Activated CD8-positive, alpha-beta memory T cell treated with anti-CD3 and anti-CD28 coated beads, Interleukin-2, amount 50 U/mL, for 24 hours (primary cell): ENCODE measurements around the gene NECAB3.

ENCODE experiments used
- DNase-seq: peaks from one replicate; pipeline ENCODE4 v3.0.0-alpha.2; 2020; ENCODE audit errors: extremely low read depth

NECAB3 gene

DNA sequence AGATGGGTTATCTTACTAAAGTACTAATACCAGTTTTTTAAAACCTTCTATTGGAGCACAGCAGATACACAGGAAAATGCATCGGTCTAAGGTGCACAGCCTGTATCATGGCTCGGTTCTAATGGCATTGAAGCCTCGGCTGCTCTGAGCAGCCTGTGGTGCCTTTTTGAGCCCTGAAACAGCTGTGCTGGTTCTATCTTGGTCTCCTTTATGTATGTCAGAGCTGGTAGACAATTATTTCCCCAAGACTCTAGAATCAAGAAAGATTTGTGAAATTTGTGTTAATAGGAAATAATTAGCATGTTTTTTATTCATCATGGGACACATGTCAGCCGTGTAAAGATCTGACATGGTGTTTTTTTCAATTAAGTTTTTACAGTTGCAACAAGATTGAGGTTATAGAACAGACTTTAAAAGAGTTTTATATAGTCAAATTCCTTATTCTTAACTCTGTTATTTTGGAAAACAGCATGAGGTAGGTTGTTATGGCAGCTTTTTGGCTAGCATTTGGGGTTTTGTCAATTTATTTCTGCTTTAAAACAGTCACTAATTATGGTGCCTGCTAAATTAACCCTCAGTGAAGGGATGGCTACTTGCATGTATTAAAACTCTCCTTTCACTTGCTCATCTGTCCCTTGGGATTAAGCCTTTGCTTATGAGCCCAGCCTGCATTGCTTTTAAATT lies 52.4 kb downstream of the NECAB3 start:
- no peak for DNase-seq

DNA sequence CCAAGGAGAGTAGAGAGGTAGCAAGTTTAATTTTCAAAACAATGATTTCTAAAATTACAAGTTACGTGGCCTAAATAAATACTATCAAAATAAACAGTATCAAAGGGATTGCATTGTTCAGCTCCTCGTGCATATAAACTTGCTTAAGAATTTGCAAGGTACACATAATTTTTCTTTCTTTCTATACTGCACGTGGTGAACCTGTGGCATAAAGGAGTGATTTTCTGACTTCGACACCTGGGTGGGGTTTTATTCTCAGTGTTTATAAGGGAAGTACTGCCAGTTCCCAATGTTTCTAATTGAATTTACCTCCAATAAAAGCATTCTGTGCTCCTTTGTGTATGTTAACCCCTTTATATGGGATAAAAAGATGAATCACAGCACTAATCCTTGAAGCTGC lies 62.2 kb downstream of the NECAB3 start:
- DNase-seq: no peak

GRCh38 chr20:33611106-33611505 lies 63.1 kb downstream of the NECAB3 start:
- DNase-seq: no peak

DNA sequence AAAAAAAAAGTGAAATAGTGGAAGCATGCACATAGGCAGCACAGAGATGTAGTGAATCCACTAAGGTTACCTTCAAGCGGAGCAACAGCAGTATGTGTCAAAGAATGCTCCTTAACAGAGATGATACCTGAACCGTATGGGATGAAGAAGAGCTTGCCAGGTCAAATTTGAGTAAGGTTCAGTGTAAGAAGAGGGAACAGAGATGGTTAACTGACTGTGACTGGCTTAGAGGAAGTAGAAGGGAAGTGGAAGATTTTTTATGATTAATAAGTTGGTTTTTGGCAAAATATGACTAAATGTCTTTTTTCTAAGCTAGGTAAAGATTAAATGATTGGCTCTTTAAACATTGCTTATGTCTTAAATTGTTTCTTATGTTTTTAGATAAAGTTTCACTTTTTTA lies 64.7 kb downstream of the NECAB3 start:
- no peak for DNase-seq
